Measurements from ENCODE around the gene DIPK1B.

Gene DIPK1B

DNA sequence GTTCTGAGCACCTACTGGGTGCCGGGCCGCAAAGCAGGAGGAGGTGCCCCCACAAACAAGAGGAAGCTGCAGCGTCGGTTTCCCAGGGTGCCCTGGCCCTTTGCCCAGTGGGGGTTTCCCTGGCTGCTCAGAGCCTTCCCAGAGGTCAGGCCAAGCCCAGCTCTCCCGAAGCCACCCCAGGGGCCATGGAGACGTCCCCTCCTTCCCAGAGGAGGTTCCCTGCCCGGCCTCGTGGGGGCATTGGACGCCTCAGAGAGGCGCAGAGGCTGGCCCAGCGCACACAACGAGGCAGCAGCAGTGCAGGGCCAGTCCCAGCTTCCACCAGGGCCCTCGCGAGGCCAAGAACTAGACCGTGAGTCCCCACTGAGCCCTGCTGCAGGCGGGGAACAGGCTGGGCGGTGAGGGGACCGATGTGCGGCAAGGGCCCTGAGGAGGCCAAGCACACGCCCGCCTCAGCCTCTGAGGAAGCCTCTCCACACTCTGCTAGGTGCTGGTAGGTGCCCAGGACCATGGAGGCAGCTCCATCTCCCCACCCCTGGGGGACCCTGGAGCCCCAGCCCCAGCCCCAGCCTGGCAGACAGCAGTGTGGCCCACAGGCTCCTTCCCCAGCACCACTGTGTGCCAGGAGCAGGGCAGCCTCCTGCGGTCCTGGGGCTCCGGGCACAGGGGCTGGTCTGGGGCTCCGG is 7.0 kb downstream of the DIPK1B start (continued):
- TF ChIP-seq, protein P1, sequence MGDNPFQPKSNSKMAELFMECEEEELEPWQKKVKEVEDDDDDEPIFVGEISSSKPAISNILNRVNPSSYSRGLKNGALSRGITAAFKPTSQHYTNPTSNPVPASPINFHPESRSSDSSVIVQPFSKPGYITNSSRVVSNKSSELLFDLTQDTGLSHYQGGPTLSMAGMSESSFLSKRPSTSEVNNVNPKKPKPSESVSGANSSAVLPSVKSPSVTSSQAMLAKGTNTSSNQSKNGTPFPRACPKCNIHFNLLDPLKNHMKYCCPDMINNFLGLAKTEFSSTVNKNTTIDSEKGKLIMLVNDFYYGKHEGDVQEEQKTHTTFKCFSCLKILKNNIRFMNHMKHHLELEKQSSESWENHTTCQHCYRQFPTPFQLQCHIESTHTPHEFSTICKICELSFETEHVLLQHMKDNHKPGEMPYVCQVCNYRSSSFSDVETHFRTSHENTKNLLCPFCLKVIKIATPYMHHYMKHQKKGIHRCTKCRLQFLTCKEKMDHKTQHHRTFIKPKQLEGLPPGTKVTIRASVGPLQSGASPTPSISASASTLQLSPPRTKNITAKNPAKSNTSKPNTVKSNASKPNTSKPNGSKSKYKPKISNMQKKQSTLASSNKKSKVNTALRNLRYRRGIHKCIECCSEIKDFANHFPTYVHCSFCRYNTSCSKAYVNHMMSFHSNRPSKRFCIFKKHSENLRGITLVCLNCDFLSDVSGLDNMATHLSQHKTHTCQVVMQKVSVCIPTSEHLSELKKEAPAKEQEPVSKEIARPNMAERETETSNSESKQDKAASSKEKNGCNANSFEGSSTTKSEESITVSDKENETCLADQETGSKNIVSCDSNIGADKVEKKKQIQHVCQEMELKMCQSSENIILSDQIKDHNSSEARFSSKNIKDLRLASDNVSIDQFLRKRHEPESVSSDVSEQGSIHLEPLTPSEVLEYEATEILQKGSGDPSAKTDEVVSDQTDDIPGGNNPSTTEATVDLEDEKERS (tag by site-specific recombination; IDR thresholded peaks at IDR 0.05): no peak

DNA sequence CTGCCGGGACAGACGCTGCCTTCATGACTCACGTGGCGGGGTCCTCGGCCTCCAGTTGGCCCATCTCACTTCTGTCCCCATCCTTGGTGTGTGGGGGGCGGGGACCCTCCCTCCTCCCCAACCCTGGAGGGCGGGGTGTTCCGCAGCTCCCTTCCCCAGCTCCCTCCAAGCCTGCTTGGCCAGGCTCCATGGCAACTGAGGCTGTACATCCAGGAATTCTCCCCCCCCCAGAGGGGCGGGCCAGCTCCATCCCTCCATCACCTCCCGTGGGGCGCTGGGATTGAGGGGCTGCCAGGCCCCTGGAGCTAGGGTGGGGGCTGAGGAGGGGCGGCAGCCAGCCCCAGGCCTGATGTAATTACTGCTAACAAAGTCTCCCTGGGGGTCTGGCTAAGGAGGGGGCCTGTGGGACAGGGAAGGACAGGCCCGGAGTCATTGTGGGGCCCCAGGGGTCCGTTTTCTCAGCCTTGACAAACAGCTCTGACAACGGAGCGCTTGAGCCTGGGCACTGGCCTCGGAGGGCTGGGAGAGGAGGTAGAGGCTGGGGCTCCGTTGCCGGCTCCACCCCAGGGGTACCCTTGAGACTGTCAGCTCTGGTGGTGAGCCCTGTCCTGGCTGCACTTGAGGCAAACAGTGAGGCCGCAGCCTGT is 8.0 kb downstream of the DIPK1B start:
- ChIA-PET POLR2A (interaction anchor here (0.5 to 1.8 kb wide), 3 partner anchors 34 to 350 kb away, joined by 3 to 8 read pairs (median 4); partner anchors contain the start of genes AGPAT2 and SAPCD2), CTCF (interaction anchor here (0.7 to 1.2 kb wide), 2 partner anchors 54 to 376 kb away, joined by 3 read pairs; no protein-coding TSS in a partner anchor)
- Histone ChIP-seq H3K27ac (ENCODE audit: extremely low read depth, low read depth, low read length) (no peak overlapping the region), H3K4me1 (ENCODE audit: control insufficient read depth, insufficient read depth, low read length) (no peaks in the 10 kb centered on the region), H3K9me3 (ENCODE audit: control insufficient read depth, insufficient read depth, low read depth, low read length) (no peaks in the 10 kb centered on the region), H3K36me3 (ENCODE audit: control insufficient read depth in 2 of 2, insufficient read depth in 1 of 2, low read length in 2 of 2) (peaks cover 0 to 67% of the 10 kb centered on the region in 2 experiments; a peak in 2 of 3 replicates), H3K4me3 (ENCODE audit: low read depth, low read length) (no peak overlapping the region)
- TF ChIP-seq SP2 (tag by site-specific recombination; IDR thresholded peaks at IDR 0.05): peak; percentile 82
- TF ChIP-seq IKZF3 (tag by site-specific recombination; IDR thresholded peaks at IDR 0.05): peak; percentile 78
- TF ChIP-seq ZNF335 (tag by site-specific recombination; conservative IDR thresholded peaks at IDR 0.05): no peak
- TF ChIP-seq, protein P2, sequence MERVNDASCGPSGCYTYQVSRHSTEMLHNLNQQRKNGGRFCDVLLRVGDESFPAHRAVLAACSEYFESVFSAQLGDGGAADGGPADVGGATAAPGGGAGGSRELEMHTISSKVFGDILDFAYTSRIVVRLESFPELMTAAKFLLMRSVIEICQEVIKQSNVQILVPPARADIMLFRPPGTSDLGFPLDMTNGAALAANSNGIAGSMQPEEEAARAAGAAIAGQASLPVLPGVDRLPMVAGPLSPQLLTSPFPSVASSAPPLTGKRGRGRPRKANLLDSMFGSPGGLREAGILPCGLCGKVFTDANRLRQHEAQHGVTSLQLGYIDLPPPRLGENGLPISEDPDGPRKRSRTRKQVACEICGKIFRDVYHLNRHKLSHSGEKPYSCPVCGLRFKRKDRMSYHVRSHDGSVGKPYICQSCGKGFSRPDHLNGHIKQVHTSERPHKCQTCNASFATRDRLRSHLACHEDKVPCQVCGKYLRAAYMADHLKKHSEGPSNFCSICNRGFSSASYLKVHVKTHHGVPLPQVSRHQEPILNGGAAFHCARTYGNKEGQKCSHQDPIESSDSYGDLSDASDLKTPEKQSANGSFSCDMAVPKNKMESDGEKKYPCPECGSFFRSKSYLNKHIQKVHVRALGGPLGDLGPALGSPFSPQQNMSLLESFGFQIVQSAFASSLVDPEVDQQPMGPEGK (tag by site-specific recombination; IDR thresholded peaks at IDR 0.05): peak; percentile 81
- TF ChIP-seq ZNF223 (tag by site-specific recombination; IDR thresholded peaks at IDR 0.05): peak; percentile 71; the same call in 1 of the 2 replicates
- no peak for TF ChIP-seq ZNF623 (tag by site-specific recombination; IDR thresholded peaks at IDR 0.05)
- TF ChIP-seq ZSCAN16 (tag by site-specific recombination; IDR thresholded peaks at IDR 0.05): peak; percentile 69
- no peak for TF ChIP-seq SALL2 (tag by site-specific recombination; IDR thresholded peaks at IDR 0.05; ENCODE audit: borderline replicate concordance)
- peak; percentile 65 for TF ChIP-seq KLF9 (tag by site-specific recombination; IDR thresholded peaks at IDR 0.05; ENCODE audit: low read depth)
- TF ChIP-seq ZNF423 (tag by site-specific recombination; IDR thresholded peaks at IDR 0.05): peak; percentile 34; the same call in 1 of the 2 replicates
- peak; percentile 90 for TF ChIP-seq GLIS2 (tag by site-specific recombination; IDR thresholded peaks at IDR 0.05)
- TF ChIP-seq, protein P3, sequence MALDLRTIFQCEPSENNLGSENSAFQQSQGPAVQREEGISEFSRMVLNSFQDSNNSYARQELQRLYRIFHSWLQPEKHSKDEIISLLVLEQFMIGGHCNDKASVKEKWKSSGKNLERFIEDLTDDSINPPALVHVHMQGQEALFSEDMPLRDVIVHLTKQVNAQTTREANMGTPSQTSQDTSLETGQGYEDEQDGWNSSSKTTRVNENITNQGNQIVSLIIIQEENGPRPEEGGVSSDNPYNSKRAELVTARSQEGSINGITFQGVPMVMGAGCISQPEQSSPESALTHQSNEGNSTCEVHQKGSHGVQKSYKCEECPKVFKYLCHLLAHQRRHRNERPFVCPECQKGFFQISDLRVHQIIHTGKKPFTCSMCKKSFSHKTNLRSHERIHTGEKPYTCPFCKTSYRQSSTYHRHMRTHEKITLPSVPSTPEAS (tag by site-specific recombination; IDR thresholded peaks at IDR 0.05): no peak
- TF ChIP-seq KLF1 (tag by site-specific recombination; IDR thresholded peaks at IDR 0.05): peak; percentile 78
- TF ChIP-seq ZNF561 (tag by site-specific recombination; IDR thresholded peaks at IDR 0.05; ENCODE audit: borderline replicate concordance): no peak
- 0 out of 2 replicates have a peak, but pooled peaks have one; percentile 23 for TF ChIP-seq SP3 (tag by site-specific recombination; IDR thresholded peaks at IDR 0.05)
- TF ChIP-seq ZNF366 (tag by site-specific recombination; conservative IDR thresholded peaks at IDR 0.05): peak; percentile 82
- TF ChIP-seq ZNF600 (tag by site-specific recombination; IDR thresholded peaks at IDR 0.05): peak; percentile 73
- no peak for TF ChIP-seq ZNF114 (tag by site-specific recombination; IDR thresholded peaks at IDR 0.05)
- no peak for TF ChIP-seq ZFP3 (tag by site-specific recombination; IDR thresholded peaks at IDR 0.05; ENCODE audit: low read depth)
- peak; percentile 54; the same call in 1 of the 2 replicates for TF ChIP-seq WT1 (tag by site-specific recombination; IDR thresholded peaks at IDR 0.05)
- TF ChIP-seq ZBTB7A (tag by site-specific recombination; IDR thresholded peaks at IDR 0.05; ENCODE audit: low read depth): no peak
- TF ChIP-seq ZNF707 (tag by site-specific recombination; IDR thresholded peaks at IDR 0.05): no peak
- TF ChIP-seq, protein P4, sequence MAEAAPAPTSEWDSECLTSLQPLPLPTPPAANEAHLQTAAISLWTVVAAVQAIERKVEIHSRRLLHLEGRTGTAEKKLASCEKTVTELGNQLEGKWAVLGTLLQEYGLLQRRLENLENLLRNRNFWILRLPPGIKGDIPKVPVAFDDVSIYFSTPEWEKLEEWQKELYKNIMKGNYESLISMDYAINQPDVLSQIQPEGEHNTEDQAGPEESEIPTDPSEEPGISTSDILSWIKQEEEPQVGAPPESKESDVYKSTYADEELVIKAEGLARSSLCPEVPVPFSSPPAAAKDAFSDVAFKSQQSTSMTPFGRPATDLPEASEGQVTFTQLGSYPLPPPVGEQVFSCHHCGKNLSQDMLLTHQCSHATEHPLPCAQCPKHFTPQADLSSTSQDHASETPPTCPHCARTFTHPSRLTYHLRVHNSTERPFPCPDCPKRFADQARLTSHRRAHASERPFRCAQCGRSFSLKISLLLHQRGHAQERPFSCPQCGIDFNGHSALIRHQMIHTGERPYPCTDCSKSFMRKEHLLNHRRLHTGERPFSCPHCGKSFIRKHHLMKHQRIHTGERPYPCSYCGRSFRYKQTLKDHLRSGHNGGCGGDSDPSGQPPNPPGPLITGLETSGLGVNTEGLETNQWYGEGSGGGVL (tag by site-specific recombination; IDR thresholded peaks at IDR 0.05): peak; percentile 84
- TF ChIP-seq ZNF426 (tag by site-specific recombination; IDR thresholded peaks at IDR 0.05): no peak
- no peak for TF ChIP-seq ZNF23 (tag by site-specific recombination; IDR thresholded peaks at IDR 0.05; ENCODE audit: borderline replicate concordance)
- peak; percentile 67 for TF ChIP-seq ZNF341 (tag by site-specific recombination; IDR thresholded peaks at IDR 0.05; ENCODE audit: low read depth)
- no peak for TF ChIP-seq ZNF140 (tag by site-specific recombination; IDR thresholded peaks at IDR 0.05)

All from HEK293 (cell line).